SU-DHL-6 (cell line): Measurements from ENCODE around the gene GLI2.

Experiments used
- H2AFZ ChIP-seq: fragments of 200-600 bp; sonication (generic); 2 replicates; pipeline ENCODE4 v1.6.1; 2014; ENCODE audit warnings: low read depth, mild to moderate bottlenecking, moderate library complexity, mixed read lengths, antibody characterized with exemption, low read length; ENCODE audit not compliant: severe bottlenecking
- H3F3A ChIP-seq: fragments of 200-600 bp; shearing (Covaris generic); 2 replicates; pipeline ENCODE4 v1.6.0; 2016; ENCODE audit warnings: antibody characterized with exemption, mild to moderate bottlenecking; ENCODE audit not compliant: insufficient read depth
- H3K27ac ChIP-seq: fragments of 200-600 bp; sonication (generic); 2 replicates; pipeline ENCODE4 v1.5.1; 2016; ENCODE audit warnings: low read depth, mild to moderate bottlenecking, low read length, moderate library complexity, mixed read lengths
- H3K27me3 ChIP-seq: fragments of 200-600 bp; sonication (generic), shearing (Covaris generic); 2 replicates; pipeline ENCODE4 v1.6.0; 2014; ENCODE audit warnings: mild to moderate bottlenecking, low read length
- H3K36me3 ChIP-seq: fragments of 200-600 bp; sonication (generic); 2 replicates; pipeline ENCODE4 v1.6.1; 2014; ENCODE audit warnings: mild to moderate bottlenecking, low read length, mixed read lengths
- H3K4me2 ChIP-seq: fragments of 300-600, 200-600 bp; shearing (Covaris generic), sonication (generic); 2 replicates; pipeline ENCODE4 v1.6.0; 2014; ENCODE audit warnings: low read length, low read depth, mild to moderate bottlenecking; ENCODE audit not compliant: poor library complexity, severe bottlenecking
- H3K4me3 ChIP-seq: fragments of 200-600 bp; sonication (generic); 2 replicates; pipeline ENCODE4 v1.5.1; 2014; ENCODE audit warnings: antibody characterized with exemption, low read length, mild to moderate bottlenecking, mixed read lengths; ENCODE audit not compliant: insufficient read depth, poor library complexity, severe bottlenecking
- H3K79me2 ChIP-seq: fragments of 200-600 bp; sonication (generic); 2 replicates; pipeline ENCODE4 v1.6.1; 2014; ENCODE audit warnings: mild to moderate bottlenecking, low read length, moderate library complexity; ENCODE audit not compliant: insufficient read depth
- H3K9ac ChIP-seq: fragments of 200-600 bp; sonication (generic); 2 replicates; pipeline ENCODE4 v1.7.0; 2014; ENCODE audit warnings: mild to moderate bottlenecking, low read length
- H3K9me2 ChIP-seq: fragments of 200-600 bp; sonication (generic); replicated peaks from 2 replicates; pipeline ENCODE4 v1.6.1; 2014; ENCODE audit warnings: low read length; ENCODE audit not compliant: insufficient read depth
- H3K9me3 ChIP-seq: fragments of 200-600 bp; sonication (generic); 2 replicates; pipeline ENCODE4 v1.6.1; 2014; ENCODE audit warnings: low read length, mixed read lengths; ENCODE audit not compliant: insufficient read depth
- H4K20me1 ChIP-seq: fragments of 200-600 bp; sonication (generic); 2 replicates; pipeline ENCODE4 v1.6.1; 2014; ENCODE audit warnings: low read depth, mild to moderate bottlenecking, antibody characterized with exemption, low read length, moderate library complexity, mixed read lengths
- CTCF ChIP-seq: fragments of 200-600 bp; sonication (generic); IDR thresholded peaks from one replicate; pipeline ENCODE4 v1.5.1; 2017; ENCODE audit warnings: antibody characterized with exemption, mild to moderate bottlenecking, low read length, moderate library complexity; ENCODE audit not compliant: insufficient read depth, poor library complexity, severe bottlenecking
- EZH2phosphoT487 ChIP-seq: fragments of 200-600 bp; sonication (generic), shearing (Covaris generic); conservative IDR thresholded peaks from 2 replicates; pipeline ENCODE4 v1.6.1; 2018; ENCODE audit warnings: mild to moderate bottlenecking, antibody characterized with exemption, low read length, moderate library complexity, mixed read lengths

Gene GLI2

GRCh38 chr2:120715353-120715752, 20.3 kb upstream of the GLI2 start:
- H3K27me3 ChIP-seq: no peaks in the 10 kb centered on the region
- H3K4me3 ChIP-seq: no peak overlapping the region
- no peaks in the 10 kb centered on the region for H3K9me3 ChIP-seq
- H3K9ac ChIP-seq: no peak overlapping the region
- no peak overlapping the region for H2AFZ ChIP-seq
- H3K36me3 ChIP-seq: no peaks in the 10 kb centered on the region
- TF ChIP-seq CTCF: no peak
- no peak for TF ChIP-seq EZH2phosphoT487
- H4K20me1 ChIP-seq: no peaks in the 10 kb centered on the region
- H3K4me2 ChIP-seq: no peak overlapping the region
- no peaks in the 10 kb centered on the region for H3F3A ChIP-seq
- no peaks in the 10 kb centered on the region for H3K79me2 ChIP-seq
- no peaks in the 10 kb centered on the region for H3K9me2 ChIP-seq
- H3K27ac ChIP-seq: no peak overlapping the region

- Histone ChIP-seq H3K9me3 (no peaks in the 10 kb centered on the region), H3K9me2 (no peaks in the 10 kb centered on the region), H3K79me2 (no peaks in the 10 kb centered on the region), H3K36me3 (no peaks in the 10 kb centered on the region), H4K20me1 (no peaks in the 10 kb centered on the region), H3F3A (no peaks in the 10 kb centered on the region), H3K27me3 (no peaks in the 10 kb centered on the region), H3K27ac (no peak overlapping the region), H3K4me3 (no peak overlapping the region), H3K9ac (no peak overlapping the region), H3K4me2 (no peak overlapping the region), H2AFZ (no peak overlapping the region)
- TF ChIP-seq EZH2phosphoT487 (no peak), CTCF (no peak)
These were observed 19.7 kb upstream of the GLI2 start for GRCh38 chr2:120715941-120716340.

GRCh38 chr2:120716641-120717585, 18.8 kb upstream of the GLI2 start:
- Histone ChIP-seq H2AFZ (no peak overlapping the region), H3K4me2 (no peak overlapping the region), H4K20me1 (no peaks in the 10 kb centered on the region), H3K9ac (no peak overlapping the region), H3K9me3 (no peaks in the 10 kb centered on the region), H3K27ac (no peak overlapping the region), H3K9me2 (no peaks in the 10 kb centered on the region), H3K36me3 (no peaks in the 10 kb centered on the region), H3F3A (no peaks in the 10 kb centered on the region), H3K79me2 (no peaks in the 10 kb centered on the region), H3K4me3 (no peak overlapping the region), H3K27me3 (no peaks in the 10 kb centered on the region)
- TF ChIP-seq EZH2phosphoT487: no peak
- no peak for TF ChIP-seq CTCF
